ENCODE measurements around the gene DGAT2L6.
"Not testable (repeated sequence)": the region's sequence is repeated elsewhere in the genome, so short reads cannot be mapped to it uniquely, and the experiment has no call there.

The DGAT2L6 gene

DNA sequence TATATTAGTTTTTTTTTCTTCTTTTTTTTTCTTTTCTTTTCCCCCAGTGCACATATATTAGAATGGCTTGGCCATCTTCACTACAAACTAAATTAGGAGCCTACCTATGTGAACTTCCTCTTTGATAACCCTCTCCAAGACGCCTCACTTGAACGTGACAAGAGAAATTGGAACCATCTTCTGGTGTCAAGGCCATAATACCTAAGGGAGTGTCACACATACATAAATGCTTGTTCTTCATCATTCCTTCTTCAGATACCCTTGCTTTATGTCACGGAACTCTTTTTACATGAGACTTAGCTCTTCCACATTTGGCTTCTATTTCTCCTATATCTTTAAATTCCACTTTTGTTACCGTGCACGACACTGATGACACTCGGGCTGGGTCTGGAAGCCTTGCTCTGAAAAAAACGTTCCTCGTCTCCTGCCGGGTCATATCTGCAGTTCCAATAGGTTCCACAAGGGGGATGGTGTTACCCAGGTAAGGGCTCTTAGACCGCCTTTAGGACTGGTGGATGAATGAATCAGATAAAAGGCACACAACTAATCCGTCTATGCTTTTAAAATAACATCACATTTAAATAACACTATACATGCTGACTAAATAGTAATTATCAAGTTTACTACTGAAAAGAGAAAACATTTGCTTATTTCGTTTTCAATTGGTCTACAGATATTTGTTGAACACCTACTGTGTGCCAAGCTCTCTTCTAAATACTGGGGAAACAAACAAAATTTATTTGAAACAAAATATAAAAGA, 19.9 kb downstream of the DGAT2L6 start:
- no peak for DNase-seq

DNA sequence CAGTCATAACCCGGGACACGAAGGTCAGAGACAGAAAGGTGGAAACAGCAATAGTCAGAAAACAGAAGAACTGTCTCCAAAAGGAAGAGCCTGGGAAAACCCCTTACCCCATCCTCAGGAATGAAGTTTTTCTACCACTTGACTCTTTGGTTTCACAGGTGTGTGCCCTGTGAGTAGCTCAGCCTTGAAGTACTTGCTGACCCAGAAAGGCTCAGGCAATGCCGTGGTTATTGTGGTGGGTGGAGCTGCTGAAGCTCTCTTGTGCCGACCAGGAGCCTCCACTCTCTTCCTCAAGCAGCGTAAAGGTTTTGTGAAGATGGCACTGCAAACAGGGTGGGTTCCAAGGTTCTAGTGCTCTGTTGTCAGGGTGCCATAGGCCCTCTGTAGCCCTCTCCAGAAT, 24.4 kb downstream of the DGAT2L6 start:
- DNase-seq: no peak

DNA sequence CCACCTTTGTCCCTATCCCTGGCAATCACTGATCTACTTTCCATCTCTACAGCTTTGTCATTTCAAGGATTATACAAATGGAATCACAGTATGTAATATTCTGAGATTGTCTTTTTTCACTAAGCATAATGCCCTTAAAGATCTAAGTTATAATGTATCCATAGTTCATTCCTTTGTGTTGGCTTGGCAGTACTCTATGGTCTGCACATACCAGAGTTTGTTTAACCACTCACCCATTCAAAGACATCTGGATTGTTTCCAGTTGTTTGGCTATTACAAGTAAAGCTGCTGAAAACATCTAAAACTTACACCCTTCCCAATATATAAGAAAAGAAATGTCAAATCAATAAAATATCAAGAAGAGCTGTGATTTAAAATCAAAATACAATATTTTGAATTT, 31.2 kb downstream of the DGAT2L6 start:
- DNase-seq: no peak

DNA sequence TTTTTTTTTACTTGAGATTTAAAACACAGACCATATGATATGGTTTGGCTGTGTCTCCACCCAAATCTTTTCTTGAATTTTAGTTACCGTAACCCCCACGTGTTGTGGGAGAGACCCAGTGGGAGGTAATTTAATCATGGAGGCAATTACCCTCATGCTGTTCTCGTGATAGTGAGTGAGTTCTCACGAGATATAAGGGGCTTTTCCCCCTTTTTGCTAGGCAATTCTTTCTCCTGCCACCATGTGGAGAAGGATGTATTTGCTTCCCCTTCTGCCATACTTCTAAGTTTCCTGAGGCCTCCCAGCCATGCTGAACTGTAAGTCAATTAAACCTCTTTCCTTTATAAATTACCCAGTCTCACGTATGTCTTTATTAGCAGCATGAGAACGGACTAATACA, 32.3 kb downstream of the DGAT2L6 start:
- not testable (repeated sequence) for DNase-seq

DNA sequence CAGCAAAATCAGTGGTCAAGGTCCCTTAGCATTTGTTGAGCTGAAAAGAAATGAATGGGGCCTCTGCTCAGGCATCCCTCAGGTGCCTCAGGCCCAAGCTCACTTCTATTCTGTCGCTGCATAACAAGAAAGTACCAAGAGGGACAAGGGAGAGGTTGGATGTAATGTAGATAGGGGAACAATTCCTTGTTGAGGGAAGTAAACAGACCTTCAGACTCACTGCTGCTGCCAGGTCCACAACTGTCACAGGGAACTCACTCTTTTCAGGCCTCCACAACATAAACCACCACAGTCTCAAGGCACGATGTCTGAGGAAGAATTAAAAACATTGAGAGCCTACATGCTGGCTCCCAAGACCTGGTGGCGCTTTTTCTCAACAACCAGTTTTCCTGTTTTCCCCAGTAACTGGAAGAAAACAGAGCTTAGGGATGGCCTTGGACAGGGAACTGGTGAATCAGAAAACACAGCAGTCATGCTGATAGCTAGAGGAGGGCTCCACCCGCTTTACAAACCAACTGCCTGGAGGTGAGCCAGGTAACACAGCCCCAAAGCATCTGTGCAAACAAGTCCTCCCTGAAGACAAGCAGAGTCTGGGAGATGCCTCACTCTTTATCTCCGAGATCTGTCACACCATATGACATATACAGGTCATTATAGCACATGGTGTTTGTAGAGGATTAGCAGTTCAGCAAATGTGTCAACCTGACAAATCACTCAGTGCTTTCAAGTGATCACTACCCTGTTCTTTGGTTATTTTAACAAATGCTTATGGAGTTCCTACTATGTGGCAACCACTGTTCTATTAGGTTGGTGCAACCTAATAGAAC, 42.9 kb downstream of the DGAT2L6 start:
- no peak for DNase-seq

DNA sequence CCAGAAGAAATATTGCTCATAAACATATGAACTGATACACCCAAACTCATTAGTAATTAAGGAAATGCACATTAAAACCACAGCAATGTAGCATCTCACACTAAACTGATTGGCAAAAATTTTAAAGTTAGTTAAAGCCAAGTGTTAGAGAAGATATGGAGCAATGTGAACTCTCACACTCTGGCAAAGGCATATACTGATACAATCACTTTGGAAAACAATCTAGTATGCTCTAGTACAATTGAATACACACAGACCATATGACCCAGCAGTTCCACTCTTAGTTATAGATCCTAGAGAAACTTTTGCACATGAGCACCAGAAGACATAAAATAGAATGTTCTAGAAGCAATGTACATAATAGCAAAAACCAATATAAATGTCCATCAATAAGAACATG, 48.8 kb downstream of the DGAT2L6 start:
- no peak for DNase-seq

DNA sequence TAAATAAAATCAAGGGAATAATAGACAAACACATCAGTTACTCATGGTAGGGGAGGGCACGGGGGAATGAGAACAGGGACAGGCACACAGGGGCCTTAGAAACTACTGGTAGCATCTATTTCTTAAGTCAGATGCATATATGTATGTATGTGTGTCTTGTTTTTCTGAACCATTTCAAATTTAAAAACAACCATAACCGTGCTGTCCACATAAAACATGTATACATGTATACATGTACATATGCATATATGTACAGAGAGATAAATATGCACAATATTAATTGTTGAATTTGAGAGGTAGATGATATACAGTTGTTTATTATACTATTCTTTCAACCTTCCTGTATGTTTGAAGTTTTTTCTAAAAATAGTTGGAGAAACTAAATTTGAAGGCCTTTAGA, 49.4 kb downstream of the DGAT2L6 start:
- no peak for DNase-seq

DNA sequence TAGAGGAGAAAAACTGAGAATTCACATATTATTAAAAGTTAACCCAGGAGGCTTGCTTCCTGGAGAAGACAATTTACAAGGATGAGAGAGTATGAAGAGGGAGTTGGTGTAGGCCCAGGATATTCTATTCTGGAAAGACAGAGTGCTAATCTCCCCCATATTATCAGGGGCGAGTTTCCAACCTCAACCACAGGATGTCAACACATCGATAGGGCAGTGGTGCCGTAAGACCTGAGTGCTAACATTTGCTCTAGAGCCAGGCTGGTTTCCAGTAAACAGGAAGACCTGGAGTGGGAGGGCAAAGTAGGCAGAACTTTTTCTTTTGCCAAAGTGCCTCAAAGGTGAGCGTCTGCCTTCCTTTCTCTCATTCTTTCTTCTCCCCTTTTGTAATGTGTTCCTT, 54.4 kb downstream of the DGAT2L6 start:
- DNase-seq: no peak

DNA sequence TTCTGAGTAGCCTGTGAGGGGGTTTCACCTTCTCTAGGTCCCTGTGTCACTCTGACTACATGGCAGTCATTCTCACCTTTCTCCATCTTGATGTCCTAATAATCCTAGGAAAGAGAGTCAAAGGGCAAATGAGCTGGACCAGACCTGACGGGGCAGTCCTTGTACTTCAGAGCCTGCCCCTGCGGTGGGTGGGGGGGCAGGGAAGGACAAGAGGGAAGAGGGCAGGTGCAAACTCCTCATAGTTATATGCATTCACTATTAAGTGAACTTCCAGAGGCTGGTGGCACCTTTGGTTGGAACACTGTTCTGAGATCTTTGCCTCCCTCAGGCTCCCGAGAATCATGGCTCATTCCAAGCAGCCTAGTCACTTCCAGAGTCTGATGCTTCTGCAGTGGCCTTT, 57.1 kb downstream of the DGAT2L6 start, which contains the start of gene AWAT1:
TSS of gene AWAT1 (plus strand) at position 301 of the 400 bp plus-strand sequence. CDS start at position 342, 41 bp downstream.
- no peak for DNase-seq

DNA sequence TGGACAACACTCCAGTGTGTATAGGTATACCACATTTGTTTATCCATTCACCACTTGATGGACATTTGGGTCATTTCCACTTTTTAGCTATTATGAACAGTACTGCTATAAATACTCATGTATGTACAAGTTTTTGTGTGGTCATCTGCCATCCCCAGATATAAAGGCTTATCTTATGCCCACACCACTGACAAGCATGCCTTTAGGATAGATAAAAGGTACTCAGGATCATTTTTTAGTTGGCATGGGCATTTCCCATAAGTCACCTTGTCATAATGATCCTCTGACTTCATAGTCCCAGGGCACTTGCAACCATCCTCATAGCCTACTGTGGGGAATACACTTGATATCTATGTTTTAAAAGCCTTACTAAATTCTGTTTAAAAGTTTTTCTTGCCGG, 63.5 kb downstream of the DGAT2L6 start:
- no peak for DNase-seq

DNA sequence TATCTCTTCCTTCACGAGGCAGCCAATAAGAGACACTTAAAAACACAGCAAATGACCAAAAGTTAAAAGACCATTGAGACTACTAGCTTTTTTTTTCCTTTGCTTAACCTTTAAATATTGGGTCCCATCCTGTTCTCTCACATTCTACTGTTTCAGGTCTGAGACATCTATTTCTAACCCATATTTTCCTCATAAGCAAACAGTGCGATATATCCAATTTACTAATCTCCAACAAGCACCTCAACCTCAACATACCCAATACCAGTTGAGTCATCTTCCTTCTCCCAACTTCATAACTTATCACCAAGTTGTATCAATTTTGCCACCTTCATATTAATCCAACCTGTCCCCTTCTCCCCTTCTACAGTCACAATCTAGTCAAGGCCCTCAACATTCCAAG, 64.2 kb downstream of the DGAT2L6 start:
- DNase-seq: no peak

DNA sequence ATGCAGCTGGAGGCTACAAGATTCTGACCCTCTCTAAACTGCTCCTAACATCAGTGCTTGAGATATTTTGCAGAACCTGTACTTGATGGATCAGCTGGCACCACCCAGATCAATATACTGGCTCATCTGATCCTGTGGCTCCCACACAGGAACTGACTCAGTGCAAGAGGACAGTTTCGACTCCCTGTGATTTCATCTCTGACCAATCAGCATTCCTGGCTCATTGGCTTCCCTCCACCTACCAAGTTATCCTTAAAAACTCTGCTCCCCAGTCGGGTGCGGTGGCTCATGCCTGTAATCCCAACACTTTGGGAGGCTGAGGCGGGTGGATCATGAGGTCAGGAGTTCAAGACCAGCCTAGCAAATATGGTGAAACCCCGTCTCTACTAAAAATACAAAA, 66.3 kb downstream of the DGAT2L6 start:
- DNase-seq: not testable (repeated sequence)

DNA sequence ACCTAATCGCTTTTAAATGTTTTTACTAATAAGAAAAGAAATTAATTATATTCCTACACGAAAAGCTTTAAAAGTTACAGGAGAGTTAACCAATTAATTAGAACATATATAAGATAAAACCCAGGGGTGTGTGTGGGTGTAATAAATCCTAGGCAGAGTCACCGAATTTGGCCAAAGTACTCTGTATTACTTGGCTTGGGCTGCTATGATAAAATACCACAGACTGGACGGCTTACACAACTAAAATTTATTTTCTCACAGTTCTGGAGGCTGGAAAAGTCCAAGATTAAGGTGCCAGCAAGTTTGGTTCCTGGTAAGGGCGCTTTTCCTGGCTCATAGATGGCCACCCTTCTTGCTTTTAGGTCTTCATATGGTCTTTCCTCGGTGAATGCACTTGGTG, 67.6 kb downstream of the DGAT2L6 start:
- DNase-seq: no peak

DNA sequence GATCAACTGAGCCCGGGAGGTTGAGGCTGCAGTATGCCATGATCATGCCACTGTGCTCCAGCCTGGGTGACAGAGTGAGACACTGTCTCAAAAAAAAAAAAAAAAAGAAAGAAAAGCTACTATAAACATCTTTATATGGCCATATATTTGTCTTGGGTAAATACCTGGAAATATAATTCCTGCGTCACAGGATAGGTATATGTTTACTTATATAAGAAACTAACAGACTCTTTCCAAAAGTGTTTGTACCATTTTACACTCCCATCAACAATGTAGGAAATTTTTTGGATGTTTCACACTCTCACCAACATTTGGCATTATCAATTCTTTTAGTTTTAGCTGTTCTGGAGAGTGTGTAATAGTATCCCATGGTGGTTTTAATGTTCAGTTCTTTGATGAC, 70.0 kb downstream of the DGAT2L6 start:
- no peak for DNase-seq

DNA sequence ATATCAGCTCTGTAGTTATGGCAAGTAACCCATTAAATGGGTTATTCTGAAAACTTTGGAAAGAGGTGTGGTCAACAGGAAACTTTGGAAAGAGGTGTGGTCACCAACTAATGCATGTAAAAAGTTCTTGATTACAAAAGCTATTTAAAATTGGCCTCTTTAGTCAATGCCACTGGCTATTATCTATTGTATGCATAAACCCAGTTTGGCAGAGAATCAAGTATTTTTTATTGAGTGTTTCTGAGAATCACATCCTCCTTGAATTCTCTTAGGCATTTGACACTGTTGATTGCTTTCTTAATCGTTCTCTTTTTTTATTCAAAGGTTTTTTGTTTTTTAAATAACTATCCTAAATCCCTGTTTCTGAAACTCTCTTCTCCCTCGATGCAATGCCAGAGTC, 75.2 kb downstream of the DGAT2L6 start:
- DNase-seq: no peak

DNA sequence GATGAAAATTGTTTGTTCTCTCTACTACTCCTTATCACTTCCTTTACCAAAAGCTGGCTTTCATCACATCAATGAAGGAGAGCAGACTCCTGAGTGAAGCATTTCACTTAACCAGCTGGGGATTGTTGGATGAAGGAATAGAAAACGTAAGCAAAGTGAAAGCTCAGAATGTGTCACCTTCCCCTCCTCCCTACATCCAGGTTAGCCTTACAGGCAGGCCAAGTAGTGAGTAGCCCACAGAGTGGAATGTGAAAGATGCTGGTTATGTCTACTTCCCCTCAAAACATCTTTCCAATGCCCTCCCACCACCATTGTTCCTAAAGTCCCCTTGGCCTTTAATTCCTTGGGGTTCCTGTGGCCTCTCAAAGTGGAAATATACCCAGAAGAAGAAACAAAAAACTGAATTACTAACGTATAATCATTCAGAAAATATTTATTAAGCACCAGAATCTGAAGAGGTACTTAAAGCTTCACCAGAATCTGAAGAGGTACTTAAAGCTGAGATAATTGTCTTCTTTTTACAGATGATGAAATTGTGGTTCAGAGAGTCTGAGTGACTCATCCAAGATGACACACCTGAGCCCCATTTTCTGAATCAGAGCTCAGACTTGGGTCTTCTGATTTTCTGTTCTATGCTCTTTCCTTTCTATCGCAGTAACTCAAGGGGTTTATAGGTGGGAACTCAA, 76.2 kb downstream of the DGAT2L6 start:
- DNase-seq: no peak

DNA sequence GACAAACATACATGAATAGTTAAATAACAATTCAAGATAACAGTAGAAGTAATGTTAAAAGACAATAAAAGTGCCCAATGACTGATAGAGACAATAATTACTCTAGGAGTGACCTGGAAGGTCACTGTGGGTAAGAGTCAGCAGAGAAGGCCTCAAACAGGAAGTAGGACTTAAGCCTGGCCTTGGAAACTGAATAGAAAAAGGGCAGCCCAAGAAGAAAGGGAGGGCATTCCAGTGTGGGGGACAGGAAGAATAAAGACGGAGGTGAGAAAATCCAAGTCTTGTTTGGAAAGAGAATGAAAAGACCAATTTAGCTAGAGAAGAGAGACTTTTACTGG, 76.7 kb downstream of the DGAT2L6 start:
- DNase-seq: no peak

DNA sequence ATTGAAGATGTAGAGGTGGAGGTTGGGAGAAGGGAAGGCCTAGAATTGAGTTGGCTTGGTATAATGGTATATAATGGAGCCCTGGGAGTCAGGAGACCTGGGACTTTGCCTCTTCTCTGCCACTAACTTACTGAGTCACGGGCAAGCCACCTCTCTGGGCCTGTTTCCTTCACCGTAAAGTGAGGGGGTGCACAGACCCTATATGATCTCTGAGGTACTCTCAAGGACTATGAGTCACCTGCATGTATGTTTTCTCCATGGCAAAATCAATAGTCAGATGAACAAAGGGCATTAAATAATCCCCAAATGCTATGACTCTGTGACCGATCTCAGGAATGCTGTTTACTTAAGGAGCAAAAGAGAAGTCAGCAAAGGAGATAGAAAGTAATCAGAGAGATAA, 77.6 kb downstream of the DGAT2L6 start:
- no peak for DNase-seq
